NCI-H446 (cell line): ENCODE results near the gene CEP170B.
"Not testable (repeated sequence)": the region's sequence is repeated elsewhere in the genome, so short reads cannot be mapped to it uniquely, and the experiment has no call there.

Source experiments
- DNase-seq, 2 experiments: peaks; one replicate each; lab custom pipeline; 2025; lab: John Stamatoyannopoulos, UW

CEP170B gene

GRCh38 chr14:104891664-104892530 lies 26.8 kb downstream of the CEP170B start:
- DNase-seq = no peak

DNA sequence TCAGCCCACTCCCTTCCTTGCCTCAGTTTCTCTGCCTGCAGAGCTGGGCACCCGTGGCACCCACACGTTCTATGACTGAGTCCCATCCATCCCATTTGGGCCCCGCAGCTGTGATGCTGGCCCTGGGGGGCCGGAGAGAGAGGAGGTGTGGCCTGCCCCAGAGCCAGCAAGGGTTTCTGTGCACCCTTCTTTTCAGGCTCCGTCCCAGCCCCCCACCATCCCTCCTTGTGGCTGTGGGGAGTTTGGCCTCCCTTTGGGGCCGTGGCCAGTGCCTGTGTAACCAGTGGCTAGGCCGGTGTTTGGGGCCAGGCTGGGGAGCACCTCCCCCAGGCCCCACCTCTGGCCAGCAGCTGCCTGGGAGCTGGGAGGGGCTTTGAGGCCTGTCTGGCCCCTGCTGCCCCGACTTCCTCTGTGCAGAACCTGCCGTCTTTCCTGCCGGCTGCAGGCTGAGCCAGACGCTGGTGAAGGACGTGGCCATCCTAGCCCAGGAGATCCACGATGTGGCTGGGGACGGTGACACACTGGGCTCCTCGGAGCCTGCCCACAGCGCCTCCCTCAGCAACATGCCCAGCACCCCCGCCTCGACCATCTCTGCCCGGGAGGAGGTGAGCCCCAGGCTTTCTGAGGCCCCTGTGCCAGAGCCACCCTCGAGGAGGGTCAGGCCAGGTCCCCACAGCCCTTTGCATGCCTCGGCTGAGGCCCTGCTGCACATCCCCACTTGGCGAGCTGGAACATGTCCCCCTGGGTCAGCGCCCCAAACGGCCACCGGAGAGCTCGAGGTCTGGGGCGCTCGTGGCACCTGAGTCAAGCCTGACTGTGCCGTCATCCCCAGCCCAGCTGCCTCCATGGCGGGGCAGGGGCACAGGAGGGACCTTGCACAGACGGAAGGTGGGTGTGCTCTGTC lies 27.7 kb downstream of the CEP170B start:
- no peak for DNase-seq

DNA sequence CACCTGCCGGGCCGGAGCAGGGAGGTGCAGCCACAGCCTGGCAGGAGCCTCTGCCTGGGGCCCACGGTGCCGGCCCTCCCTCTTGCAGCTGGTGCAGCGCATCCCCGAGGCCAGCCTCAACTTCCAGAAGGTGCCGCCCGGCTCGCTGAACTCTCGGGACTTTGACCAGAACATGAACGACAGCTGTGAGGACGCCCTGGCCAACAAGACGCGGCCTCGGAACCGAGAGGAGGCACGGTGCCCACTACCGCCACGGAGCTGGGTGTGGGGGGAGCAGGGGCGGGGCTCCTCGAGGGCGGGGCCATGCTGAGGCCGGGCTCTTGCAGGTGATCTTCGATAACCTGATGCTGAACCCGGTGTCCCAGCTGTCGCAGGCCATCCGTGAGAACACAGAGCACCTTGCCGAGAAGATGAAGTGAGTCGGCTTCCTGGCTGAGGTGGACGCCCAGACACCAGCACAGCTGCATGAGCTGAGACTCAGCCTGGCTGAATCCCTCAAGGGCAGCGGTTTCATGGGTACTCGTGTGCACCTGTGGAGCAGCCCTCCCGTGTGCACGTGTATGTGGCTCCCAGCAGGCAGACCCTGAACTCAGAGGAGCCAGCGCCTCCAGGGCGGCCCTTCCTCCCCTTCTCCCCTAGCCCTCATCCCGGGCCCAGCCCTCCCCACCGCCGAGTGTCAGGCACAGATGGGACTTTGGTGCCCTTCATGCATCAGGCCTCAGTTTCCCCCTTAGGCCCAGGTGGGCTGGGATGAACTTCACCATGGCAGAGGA lies 28.6 kb downstream of the CEP170B start:
- DNase-seq = no peak

- no peak for DNase-seq
Observed at GRCh38 chr14:104894331-104895206, 29.5 kb downstream of the CEP170B start.

DNA sequence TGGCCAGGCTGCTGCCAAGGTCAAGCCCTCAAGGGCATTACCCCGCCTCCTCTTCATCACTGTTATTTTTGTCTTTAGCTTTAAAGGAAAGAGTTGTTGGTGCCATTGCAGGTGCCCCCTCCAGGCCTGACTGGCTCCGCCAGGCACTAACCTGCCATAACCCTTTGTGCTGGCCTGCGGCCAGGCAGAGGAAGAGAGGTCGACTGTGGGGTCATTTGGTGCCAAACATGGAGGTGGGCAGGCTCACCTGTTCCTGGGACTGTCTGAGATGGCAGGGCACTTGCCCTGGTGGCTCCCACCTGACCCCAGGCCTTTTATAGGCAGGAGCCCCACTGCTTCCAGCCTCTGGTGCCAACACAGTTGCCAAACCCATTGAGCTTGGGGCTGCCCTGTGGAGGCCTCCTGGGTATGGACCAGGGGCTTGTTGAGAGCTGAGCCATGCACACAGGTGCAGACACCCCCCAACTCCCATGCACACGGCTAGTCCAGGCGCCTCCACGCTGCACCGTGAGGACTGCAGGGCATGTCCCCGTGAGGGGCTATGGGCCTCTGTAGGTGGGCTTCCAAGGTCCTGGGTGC lies 30.2 kb downstream of the CEP170B start:
- no peak for DNase-seq

GRCh38 chr14:104895786-104896661 lies 31.0 kb downstream of the CEP170B start:
- peak in 1 of 2 experiments; percentile 32 for DNase-seq

- DNase-seq = no peak
Observed at GRCh38 chr14:104897330-104898194, 32.5 kb downstream of the CEP170B start.

- no peak for DNase-seq
Observed at GRCh38 chr14:104898195-104898558, 33.1 kb downstream of the CEP170B start.

- DNase-seq = no peak
Observed at GRCh38 chr14:104898870-104899510, 33.9 kb downstream of the CEP170B start.

DNA sequence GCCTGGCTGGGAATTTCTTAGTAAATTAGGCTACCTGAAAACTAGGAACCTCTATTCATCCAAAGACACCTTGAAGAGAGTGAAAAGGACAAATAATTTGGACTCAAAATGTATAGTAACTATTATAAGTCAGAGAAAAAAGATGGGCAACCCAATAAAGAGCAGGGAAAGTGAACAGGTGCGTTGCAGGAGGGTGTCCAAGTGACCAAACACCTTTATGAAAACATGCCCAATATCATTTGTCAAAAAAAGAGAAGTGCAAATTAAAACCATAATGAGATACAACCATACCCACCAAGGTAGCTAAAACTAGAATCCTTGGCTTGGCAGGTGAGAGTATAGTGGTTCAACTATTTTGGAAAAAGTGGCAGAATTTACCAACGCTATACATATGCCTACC lies 34.7 kb downstream of the CEP170B start:
- no peak for DNase-seq

DNA sequence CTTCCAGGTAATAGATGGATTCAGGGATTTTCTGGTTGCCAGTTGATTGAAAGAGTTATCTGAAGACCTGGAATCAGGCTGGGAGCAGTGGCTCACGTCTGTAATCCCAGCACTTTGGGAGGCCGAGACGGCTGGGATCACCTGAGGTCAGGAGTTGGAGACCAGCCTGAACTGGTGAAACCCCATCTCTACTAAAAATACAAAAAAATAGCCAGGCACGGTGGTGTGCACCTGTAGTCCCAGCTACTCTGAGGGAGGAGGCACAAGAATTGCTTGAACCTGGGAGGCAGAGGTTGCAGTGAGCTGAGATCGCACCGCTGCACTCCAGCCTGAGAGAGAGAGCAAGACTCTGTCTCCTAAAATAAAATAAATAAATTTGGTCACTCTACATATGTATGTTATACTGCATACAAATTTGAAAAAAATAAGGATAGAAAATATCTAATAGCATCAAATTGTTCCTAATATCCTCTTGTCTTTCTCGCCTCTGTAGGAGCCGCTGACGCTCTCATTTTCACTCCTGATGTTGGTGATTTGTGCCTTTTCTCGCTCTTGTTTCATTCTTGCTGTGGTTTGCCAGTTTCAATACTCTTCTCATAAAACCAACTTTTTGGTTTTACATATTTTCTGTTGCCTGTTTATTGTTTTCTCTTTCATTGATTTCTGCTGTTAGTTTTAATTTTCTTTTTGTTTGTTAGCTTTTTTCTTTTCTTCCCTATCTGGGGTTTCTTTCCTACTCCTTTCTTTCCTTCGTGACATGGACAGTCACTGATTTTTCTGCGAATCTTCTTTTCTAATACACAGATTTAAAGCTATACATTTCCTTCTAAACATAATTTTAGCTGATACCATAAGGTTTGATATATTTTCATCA lies 35.8 kb downstream of the CEP170B start:
- no peak for DNase-seq

DNA sequence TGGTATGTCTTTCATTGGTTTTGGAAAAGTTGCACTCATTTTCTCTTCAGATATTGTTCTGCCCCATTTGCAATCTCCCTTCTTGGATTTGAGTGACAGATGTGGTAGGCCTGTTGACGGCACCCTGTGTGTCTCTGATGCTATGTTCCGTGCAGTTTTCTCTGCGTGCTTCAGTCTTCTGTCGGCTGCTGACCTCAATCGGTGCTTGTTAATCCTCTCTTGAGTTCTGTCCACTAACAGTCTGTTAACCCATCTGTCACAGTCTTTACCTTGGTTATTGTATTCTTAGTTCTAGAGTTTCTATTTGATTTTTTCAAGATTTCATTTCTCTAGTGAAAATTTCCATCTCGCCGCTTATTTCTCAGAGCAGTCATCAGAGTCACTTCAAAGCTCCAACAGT lies 38.9 kb downstream of the CEP170B start:
- no peak for DNase-seq

DNA sequence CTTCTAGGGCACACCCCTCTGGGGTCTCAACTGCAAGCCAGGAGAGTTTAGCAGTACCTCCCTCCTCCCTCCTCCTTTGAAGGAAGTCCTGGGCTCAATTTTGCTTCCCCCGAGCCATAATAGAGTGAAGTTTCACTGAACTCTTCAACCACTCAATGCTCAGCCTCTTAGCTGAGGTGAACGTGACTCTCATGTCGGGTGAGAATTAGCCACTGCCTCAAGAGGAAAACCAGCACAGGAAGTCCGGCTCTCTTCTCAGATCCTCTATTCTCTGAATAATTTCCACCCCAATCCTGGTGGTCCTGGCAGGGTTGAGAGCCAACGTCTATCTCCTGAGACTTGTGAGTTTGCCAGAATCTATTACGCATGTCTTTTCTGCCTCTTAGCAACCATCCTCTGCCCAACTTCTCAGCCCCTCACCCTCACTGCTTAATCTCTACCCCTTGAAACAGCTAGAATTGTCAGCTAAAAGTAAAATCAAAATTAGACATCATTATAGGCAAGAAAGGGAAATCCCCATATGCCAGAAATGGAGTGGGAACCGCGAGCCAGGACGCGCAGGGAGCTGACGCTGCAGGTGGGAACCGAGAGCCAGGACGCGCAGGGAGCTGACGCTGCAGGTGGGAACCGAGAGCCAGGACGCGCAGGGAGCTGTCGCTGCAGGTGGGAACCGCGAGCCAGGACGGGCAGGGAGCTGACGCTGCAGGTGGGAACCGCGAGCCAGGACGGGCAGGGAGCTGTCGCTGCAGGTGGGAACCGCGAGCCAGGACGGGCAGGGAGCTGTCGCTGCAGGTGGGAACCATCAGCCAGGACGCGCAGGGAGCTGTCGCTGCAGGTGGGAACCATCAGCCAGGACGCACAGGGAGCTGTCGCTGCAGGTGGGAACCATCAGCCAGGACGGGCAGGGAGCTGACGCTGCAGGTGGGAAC lies 39.8 kb downstream of the CEP170B start:
- not testable (repeated sequence) for DNase-seq

GRCh38 chr14:104905579-104905933 lies 40.5 kb downstream of the CEP170B start:
- not testable (repeated sequence) for DNase-seq

GRCh38 chr14:104908303-104908702 lies 43.2 kb downstream of the CEP170B start:
- no peak for DNase-seq

GRCh38 chr14:104912053-104912452 lies 47.0 kb downstream of the CEP170B start:
- DNase-seq = no peak
